T-helper 1 cell (primary cell): Measurements from ENCODE around the gene NKX2-3.

Experiments
- DNase-seq, 5 donors: peaks; one replicate each; pipeline ENCODE4 v3.0.0-alpha.2; 2012 to 2020

NKX2-3 gene

GRCh38 chr10:99539120-99539519 lies 6.4 kb downstream of the NKX2-3 start:
- no peak for DNase-seq

GRCh38 chr10:99539820-99540219 lies 7.1 kb downstream of the NKX2-3 start:
- no peak for DNase-seq

- no peak for DNase-seq
Observed at GRCh38 chr10:99540306-99540656, 7.5 kb downstream of the NKX2-3 start.

GRCh38 chr10:99540657-99541531 lies 8.2 kb downstream of the NKX2-3 start:
- no peak for DNase-seq

GRCh38 chr10:99544322-99544721 lies 11.6 kb downstream of the NKX2-3 start:
- no peak for DNase-seq

- DNase-seq: peak in 1 of 5 donors; percentile 18
Observed at GRCh38 chr10:99548041-99548530, 15.3 kb downstream of the NKX2-3 start.

- DNase-seq: no peak
Observed at GRCh38 chr10:99551158-99551557, 18.4 kb downstream of the NKX2-3 start.

- DNase-seq: no peak
Observed at GRCh38 chr10:99551616-99552015, 18.9 kb downstream of the NKX2-3 start.

GRCh38 chr10:99555371-99555770 lies 22.6 kb downstream of the NKX2-3 start:
- no peak for DNase-seq

- DNase-seq: peak in 1 of 5 donors; percentile 47
Observed at GRCh38 chr10:99555825-99556523, 23.2 kb downstream of the NKX2-3 start.

GRCh38 chr10:99557044-99557443 lies 24.3 kb downstream of the NKX2-3 start:
- no peak for DNase-seq

- DNase-seq: no peak
Observed at GRCh38 chr10:99558708-99559107, 26.0 kb downstream of the NKX2-3 start.

GRCh38 chr10:99560277-99561126 lies 27.8 kb downstream of the NKX2-3 start:
- peak in 4 of 5 donors; percentile 18 to 37 (median 20) for DNase-seq

GRCh38 chr10:99562631-99563030 lies 29.9 kb downstream of the NKX2-3 start:
- DNase-seq: no peak

- no peak for DNase-seq
Observed at GRCh38 chr10:99564361-99564760, 31.6 kb downstream of the NKX2-3 start.

- DNase-seq: no peak
Observed at GRCh38 chr10:99565166-99565565, 32.4 kb downstream of the NKX2-3 start.

GRCh38 chr10:99569253-99569939 lies 36.7 kb downstream of the NKX2-3 start:
- no peak for DNase-seq

- DNase-seq: no peak
Observed at GRCh38 chr10:99569961-99570360, 37.2 kb downstream of the NKX2-3 start.

GRCh38 chr10:99571816-99572215 lies 39.1 kb downstream of the NKX2-3 start:
- no peak for DNase-seq

GRCh38 chr10:99573790-99574189 lies 41.0 kb downstream of the NKX2-3 start:
- no peak for DNase-seq

- DNase-seq: no peak
Observed at GRCh38 chr10:99579971-99580370, 47.2 kb downstream of the NKX2-3 start.

GRCh38 chr10:99582255-99582770 lies 49.6 kb downstream of the NKX2-3 start:
- no peak for DNase-seq
